ENCODE results near the gene PCSK2. TPM values are rescaled to one million over a fixed set of nuclear protein-coding genes. Genes with fewer than 3 reads are reported as not detected.
A peak's percentile ranks its signal among the peaks of the same experiment; 100 is the strongest.
"Not testable (repeated sequence)": the region's sequence is repeated elsewhere in the genome, so short reads cannot be mapped to it uniquely, and the experiment has no call there.

Gene PCSK2
- total RNA-seq, 1 donor from 2014 or later: 46.4 TPM

DNA sequence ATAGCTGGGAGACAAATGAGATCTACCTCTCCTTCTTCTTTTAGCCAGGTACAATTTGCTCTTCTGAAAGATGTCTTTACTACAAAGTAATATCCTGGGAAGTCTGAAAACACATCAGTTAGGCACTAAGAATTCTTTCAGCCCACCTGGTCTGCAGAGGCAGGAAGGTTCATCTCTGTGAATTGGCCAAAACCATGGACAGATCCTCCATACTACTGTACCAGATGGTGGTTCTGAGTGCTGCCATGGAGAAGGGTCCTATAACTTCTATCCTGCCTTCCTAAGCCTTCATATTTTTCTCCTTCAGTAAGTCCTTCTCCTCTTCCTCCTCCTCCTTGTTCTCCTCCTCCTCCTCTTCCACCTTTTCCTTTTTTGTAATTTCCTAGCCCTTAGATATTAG is 11.7 kb upstream of the PCSK2 start:
- no peak for DNase-seq (ENCODE audit: extremely low spot score, unreplicated experiment)
- Mint-ChIP-seq H3K36me3 (no peaks in the 10 kb centered on the region), H3K27ac (no peak overlapping the region), H3K4me3 (no peak overlapping the region), H3K9me3 (no peaks in the 10 kb centered on the region), H3K4me1 (ENCODE audit: unreplicated experiment) (no peaks in the 10 kb centered on the region), H3K27me3 (peaks cover 22% of the 10 kb centered on the region)
- TF ChIP-seq, protein P1, sequence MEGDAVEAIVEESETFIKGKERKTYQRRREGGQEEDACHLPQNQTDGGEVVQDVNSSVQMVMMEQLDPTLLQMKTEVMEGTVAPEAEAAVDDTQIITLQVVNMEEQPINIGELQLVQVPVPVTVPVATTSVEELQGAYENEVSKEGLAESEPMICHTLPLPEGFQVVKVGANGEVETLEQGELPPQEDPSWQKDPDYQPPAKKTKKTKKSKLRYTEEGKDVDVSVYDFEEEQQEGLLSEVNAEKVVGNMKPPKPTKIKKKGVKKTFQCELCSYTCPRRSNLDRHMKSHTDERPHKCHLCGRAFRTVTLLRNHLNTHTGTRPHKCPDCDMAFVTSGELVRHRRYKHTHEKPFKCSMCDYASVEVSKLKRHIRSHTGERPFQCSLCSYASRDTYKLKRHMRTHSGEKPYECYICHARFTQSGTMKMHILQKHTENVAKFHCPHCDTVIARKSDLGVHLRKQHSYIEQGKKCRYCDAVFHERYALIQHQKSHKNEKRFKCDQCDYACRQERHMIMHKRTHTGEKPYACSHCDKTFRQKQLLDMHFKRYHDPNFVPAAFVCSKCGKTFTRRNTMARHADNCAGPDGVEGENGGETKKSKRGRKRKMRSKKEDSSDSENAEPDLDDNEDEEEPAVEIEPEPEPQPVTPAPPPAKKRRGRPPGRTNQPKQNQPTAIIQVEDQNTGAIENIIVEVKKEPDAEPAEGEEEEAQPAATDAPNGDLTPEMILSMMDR (conservative IDR thresholded peaks at IDR 0.05): no peak

GRCh38 chr20:17219856-17220255 is 7.0 kb upstream of the PCSK2 start:
- not testable (repeated sequence) for H3K4me1 Mint-ChIP-seq (ENCODE audit: unreplicated experiment); H3K27ac Mint-ChIP-seq; H3K4me3 Mint-ChIP-seq; DNase-seq (ENCODE audit: extremely low spot score, unreplicated experiment); H3K9me3 Mint-ChIP-seq; H3K36me3 Mint-ChIP-seq
- peaks cover 54% of the 10 kb centered on the region for H3K27me3 Mint-ChIP-seq

DNA sequence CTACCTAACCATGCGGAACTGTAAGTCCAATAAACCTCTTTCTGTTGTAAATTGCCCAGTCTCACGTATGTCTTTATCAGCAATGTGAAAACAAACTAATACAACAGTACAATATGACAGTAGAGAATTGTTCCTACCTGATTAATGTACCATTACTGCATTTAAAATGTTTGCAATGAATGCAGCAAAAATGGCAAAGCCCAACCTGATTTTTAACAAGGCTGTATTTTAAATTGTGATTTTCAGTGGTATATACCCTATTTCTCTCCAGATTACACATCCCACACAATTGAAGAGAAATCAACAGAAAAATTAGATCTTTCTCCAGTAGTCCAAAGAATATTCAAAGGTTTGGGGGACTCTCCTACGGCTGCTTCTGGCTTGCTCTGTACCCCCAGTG is 3.3 kb upstream of the PCSK2 start:
- H3K27me3 Mint-ChIP-seq: peaks cover 77% of the 10 kb centered on the region
- TF ChIP-seq, protein P1 (conservative IDR thresholded peaks at IDR 0.05): no peak
- no peak for DNase-seq (ENCODE audit: extremely low spot score, unreplicated experiment)
- H3K36me3 Mint-ChIP-seq: no peaks in the 10 kb centered on the region
- no peak overlapping the region for H3K27ac Mint-ChIP-seq
- peaks cover 7% of the 10 kb centered on the region for H3K9me3 Mint-ChIP-seq
- H3K4me1 Mint-ChIP-seq (ENCODE audit: unreplicated experiment): peaks cover 16% of the 10 kb centered on the region
- no peak overlapping the region for H3K4me3 Mint-ChIP-seq

DNA sequence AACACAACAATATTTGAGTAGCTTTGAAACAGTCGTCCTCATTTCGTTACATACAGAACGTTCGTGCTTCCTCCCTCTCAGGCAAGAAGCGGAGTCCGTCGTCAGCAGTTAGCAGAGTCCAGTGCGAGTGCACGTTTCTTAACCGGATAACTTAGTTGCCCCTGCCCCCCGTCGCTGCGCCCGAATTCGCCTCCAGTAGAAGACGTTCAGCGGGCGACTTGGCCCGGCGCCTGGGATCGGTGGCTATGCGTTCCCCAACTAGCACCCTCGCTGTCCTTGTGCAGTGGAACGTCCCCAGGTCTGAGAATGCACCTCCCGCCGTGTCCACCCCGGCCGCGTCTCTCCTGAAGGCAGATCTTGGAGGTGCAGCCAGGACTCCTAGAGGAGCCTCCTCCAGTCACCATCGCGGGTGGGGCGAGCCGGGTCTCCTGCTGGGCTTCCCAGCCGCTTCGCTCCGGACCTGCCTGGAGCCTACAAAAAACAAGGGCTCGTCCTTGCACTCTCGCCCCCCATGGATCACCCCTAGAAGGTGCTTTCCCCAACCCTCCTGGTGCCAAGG is 910 bp upstream of the PCSK2 start:
- Mint-ChIP-seq H3K27me3 (peaks cover 91% of the 10 kb centered on the region), H3K4me1 (ENCODE audit: unreplicated experiment) (peaks cover 16% of the 10 kb centered on the region)
- DNase-seq (ENCODE audit: extremely low spot score, unreplicated experiment): peak; percentile 69

DNA sequence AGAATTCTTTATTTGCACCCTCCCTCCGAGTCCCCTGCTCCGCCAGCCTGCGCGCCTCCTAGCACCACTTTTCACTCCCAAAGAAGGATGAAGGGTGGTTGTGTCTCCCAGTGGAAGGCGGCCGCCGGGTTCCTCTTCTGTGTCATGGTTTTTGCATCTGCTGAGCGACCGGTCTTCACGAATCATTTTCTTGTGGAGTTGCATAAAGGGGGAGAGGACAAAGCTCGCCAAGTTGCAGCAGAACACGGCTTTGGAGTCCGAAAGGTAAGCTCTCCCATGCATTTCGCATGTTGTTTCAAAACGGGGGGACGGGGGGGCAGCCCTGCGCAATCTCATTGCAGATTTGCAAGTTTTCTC is 357 bp downstream of the PCSK2 start:
- no peak for DNase-seq (ENCODE audit: extremely low spot score, unreplicated experiment)
- peaks cover 16% of the 10 kb centered on the region for H3K4me1 Mint-ChIP-seq (ENCODE audit: unreplicated experiment)
- peak overlapping the region; percentile 87 for H3K4me3 Mint-ChIP-seq
- peaks cover 7% of the 10 kb centered on the region for H3K9me3 Mint-ChIP-seq
- peak overlapping the region; percentile 23 for H3K27ac Mint-ChIP-seq
- no peaks in the 10 kb centered on the region for H3K36me3 Mint-ChIP-seq
- H3K27me3 Mint-ChIP-seq: peaks cover 95% of the 10 kb centered on the region
- TF ChIP-seq, protein P1 (conservative IDR thresholded peaks at IDR 0.05): no peak

More for the DNA sequence above, 910 bp upstream of the PCSK2 start:
- Mint-ChIP-seq H3K9me3 (peaks cover 7% of the 10 kb centered on the region), H3K27ac (no peak overlapping the region), H3K4me3 (peak overlapping the region; percentile 86), H3K36me3 (no peaks in the 10 kb centered on the region)
- TF ChIP-seq, protein P1 (conservative IDR thresholded peaks at IDR 0.05): peak; percentile 3

- DNase-seq (ENCODE audit: extremely low spot score, unreplicated experiment): no peak
- H3K27ac Mint-ChIP-seq: peak overlapping the region; percentile 23
- H3K9me3 Mint-ChIP-seq: peaks cover 7% of the 10 kb centered on the region
- no peaks in the 10 kb centered on the region for H3K36me3 Mint-ChIP-seq
- H3K4me3 Mint-ChIP-seq: peak overlapping the region; percentile 87
- H3K4me1 Mint-ChIP-seq (ENCODE audit: unreplicated experiment): peaks cover 16% of the 10 kb centered on the region
- peaks cover 95% of the 10 kb centered on the region for H3K27me3 Mint-ChIP-seq
- TF ChIP-seq, protein P1 (conservative IDR thresholded peaks at IDR 0.05): no peak
These were observed 1.1 kb downstream of the PCSK2 start for GRCh38 chr20:17227669-17228623.
